Transverse colon (tissue), 4 donors: ENCODE data around the gene NCKAP5. TPM values are rescaled to one million over a fixed set of nuclear protein-coding genes. Genes with fewer than 3 reads are reported as not detected.

Experiments used
- DNase-seq: peaks from one replicate; pipeline ENCODE4 v3.0.0-alpha.2; 2019
- H3K27ac ChIP-seq, 4 donors: fragments of 200-600 bp; sonication (generic); 2 replicates each; pipeline ENCODE4 v1.5.1; 2016 to 2018; ENCODE audit warnings: inconsistent platforms in 4 of 4
- H3K27me3 ChIP-seq: fragments of 200-600 bp; sonication (generic); 2 replicates; pipeline ENCODE4 v1.5.1; 2017; ENCODE audit warnings: inconsistent platforms
- H3K36me3 ChIP-seq, 4 donors: fragments of 200-600 bp; sonication (generic); 2 replicates each; pipeline ENCODE4 v1.5.1; 2017 to 2019; ENCODE audit warnings: inconsistent platforms in 4 of 4
- H3K4me1 ChIP-seq, 4 donors: fragments of 200-600 bp; sonication (generic); 2 replicates each; pipeline ENCODE4 v1.5.1; 2017 to 2020; ENCODE audit warnings: inconsistent platforms in 4 of 4
- H3K4me3 ChIP-seq, 4 donors: fragments of 200-600 bp; sonication (generic); 1 replicate in 1 of 4; 2 replicates in 3 of 4; pipeline versions ENCODE4 v1.5.1 to v1.6.1; 2017 to 2019; ENCODE audit warnings: inconsistent platforms in 4 of 4
- H3K9me3 ChIP-seq, 2 donors: fragments of 200-600 bp; sonication (generic); 2 replicates each; pipeline ENCODE4 v1.5.1; 2017 to 2019; ENCODE audit warnings: inconsistent platforms in 2 of 2
- EP300 ChIP-seq: sonication (generic); formaldehyde crosslinking; IDR thresholded peaks from one replicate; pipeline ENCODE4 v1.6.1; 2017; ENCODE audit warnings: antibody characterized with exemption, low read depth
- POLR2A ChIP-seq: fragments of 450-650 bp; IDR thresholded peaks from one replicate; pipeline ENCODE4 v1.6.1; 2016; ENCODE audit warnings: antibody characterized with exemption, mild to moderate bottlenecking, moderate library complexity
- POLR2AphosphoS5 ChIP-seq, 3 donors: sonication (generic); formaldehyde crosslinking; IDR thresholded peaks; one replicate each; pipeline ENCODE4 v1.6.1; 2016; ENCODE audit warnings: antibody characterized with exemption in 3 of 3
- WGBS, 2 donors: methylation state at CpG; one replicate each; pipeline ENCODE4 v1.1.5; 2018; ENCODE audit warnings: low coverage in 1 of 2; 5-methylcytosine and 5-hydroxymethylcytosine counted together
- in situ Hi-C, 4 donors: fragments of 200-750 bp; cut with MboI; loops; one replicate each; pipeline versions ENCODE4 v1.15.0 to v1.15.1; 2017; ENCODE audit warnings: low sequenced_read_pairs in 3 of 4, low pct_ligation_motif_present in 1 of 4, low pct_unique_long_range_greater_than_20kb in 1 of 4
- intact Hi-C: fragments of 100-400 bp; cut with DNase I; formaldehyde crosslinking; loops from one replicate; pipeline ENCODE4 v1.15.1; 2023; ENCODE audit warnings: low total_unique reads
- total RNA-seq, 4 donors: library from RNA; depleted of rRNA; stranded (reverse); fragments of >200 nt; gene quantifications; one replicate each; pipeline ENCODE4 v1.1.0, GENCODE V29; 2016
- TF ChIP-seq, protein P1 (sequence below), 5 experiments: fragments of 200-600 bp in 3 of 5; fragments of 450-650 bp in 2 of 5; sonication (generic) in 3 of 5; IDR thresholded peaks; 1 replicate in 2 of 5; 2 replicates in 3 of 5; pipeline ENCODE4 v1.5.1; 2016 to 2017; ENCODE audit warnings: antibody characterized with exemption in 5 of 5, inconsistent platforms in 3 of 5, mild to moderate bottlenecking in 2 of 5, moderate library complexity in 1 of 5

Gene NCKAP5
- total RNA-seq, 4 donors from 2014 or later = 1.1 to 10.9 (median 5.0) TPM

DNA sequence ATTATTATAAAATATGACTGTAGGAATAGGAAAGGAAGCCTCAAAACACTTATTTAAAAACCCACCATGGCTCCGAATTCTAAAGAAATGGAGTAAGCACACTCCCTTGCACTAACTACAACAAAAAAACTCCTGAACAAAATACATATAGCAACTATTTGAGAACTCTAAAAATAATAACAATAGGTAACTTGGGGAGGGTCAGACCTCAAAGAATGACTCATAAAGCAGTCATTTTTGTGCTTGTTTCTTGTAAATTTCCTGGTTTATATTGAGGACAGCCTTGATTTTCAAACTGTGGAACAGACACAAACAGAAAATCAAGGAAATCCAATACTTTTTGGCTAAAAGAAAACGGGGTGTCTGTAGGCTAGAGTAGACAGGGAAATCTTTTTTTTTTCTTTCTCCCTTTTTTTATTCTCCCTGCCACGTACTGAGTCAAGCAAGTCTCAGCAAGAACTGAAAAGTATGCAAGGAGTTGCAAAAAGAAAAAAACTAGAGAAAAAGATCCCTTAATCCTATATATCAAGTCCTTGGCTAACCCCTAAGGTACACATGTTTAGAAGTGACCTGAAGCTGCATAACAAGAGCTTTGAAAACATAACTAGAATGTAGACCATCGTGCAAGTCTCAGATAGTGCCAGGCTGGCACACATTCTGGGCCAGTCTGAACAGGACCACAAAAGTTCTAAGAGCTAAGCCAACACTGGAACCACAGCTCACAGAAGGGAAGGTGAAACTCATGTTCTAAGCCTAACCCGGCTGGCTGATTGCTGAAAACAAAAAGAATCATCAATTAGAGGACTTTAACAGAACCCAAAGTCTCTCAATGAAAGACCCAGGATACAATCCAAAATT is 495.2 kb downstream of the NCKAP5 start:
- 72 to 73% methylated on average over 4 to 5 of the region's 5 CpGs for WGBS, 2 donors

DNA sequence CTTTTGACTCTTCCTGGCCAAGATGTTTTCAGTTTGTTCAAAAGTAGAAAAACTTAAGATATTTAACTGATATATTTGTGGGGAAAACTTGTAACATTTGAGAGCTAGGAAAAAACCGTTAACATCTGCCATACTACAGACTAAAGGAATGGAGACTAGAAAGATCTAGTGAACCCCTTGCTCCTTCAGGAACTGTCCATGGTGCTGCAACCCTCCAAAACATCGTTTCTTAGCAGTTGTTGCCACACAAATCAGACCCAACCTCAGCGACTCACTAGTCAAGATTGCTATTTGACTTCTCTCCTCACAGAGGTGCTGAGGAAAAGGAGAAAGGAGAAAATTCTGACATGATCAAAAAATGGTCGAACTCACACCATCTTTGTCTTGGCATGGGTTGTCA is 504.5 kb downstream of the NCKAP5 start:
- in situ Hi-C loops = no loop called here
- DNase-seq = no peak
- intact Hi-C loops = no loop called here
- no peaks in the 10 kb centered on the region for H3K27me3 ChIP-seq
- TF ChIP-seq POLR2A (no peak), POLR2AphosphoS5 (IDR thresholded peaks at IDR 0.05) (no peak), EP300 (no peak)
- TF ChIP-seq, protein P1, sequence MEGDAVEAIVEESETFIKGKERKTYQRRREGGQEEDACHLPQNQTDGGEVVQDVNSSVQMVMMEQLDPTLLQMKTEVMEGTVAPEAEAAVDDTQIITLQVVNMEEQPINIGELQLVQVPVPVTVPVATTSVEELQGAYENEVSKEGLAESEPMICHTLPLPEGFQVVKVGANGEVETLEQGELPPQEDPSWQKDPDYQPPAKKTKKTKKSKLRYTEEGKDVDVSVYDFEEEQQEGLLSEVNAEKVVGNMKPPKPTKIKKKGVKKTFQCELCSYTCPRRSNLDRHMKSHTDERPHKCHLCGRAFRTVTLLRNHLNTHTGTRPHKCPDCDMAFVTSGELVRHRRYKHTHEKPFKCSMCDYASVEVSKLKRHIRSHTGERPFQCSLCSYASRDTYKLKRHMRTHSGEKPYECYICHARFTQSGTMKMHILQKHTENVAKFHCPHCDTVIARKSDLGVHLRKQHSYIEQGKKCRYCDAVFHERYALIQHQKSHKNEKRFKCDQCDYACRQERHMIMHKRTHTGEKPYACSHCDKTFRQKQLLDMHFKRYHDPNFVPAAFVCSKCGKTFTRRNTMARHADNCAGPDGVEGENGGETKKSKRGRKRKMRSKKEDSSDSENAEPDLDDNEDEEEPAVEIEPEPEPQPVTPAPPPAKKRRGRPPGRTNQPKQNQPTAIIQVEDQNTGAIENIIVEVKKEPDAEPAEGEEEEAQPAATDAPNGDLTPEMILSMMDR (IDR thresholded peaks at IDR 0.05) = no peak
- 20% methylated on average over 4 of the region's 4 CpGs for WGBS, 2 donors
- no peaks in the 10 kb centered on the region for H3K4me1 ChIP-seq
- no peak overlapping the region for H3K4me3 ChIP-seq
- H3K36me3 ChIP-seq = no peaks in the 10 kb centered on the region
- H3K27ac ChIP-seq = no peak overlapping the region
- H3K9me3 ChIP-seq = no peaks in the 10 kb centered on the region

More for the DNA sequence above, 495.2 kb downstream of the NCKAP5 start:
- no peak for DNase-seq
- in situ Hi-C loops = no loop called here
- no peak overlapping the region for H3K4me3 ChIP-seq
- no peak overlapping the region for H3K27ac ChIP-seq
- TF ChIP-seq POLR2A (no peak), EP300 (no peak), POLR2AphosphoS5 (IDR thresholded peaks at IDR 0.05) (no peak)
- TF ChIP-seq, protein P1 (IDR thresholded peaks at IDR 0.05) = no peak
- no peaks in the 10 kb centered on the region for H3K36me3 ChIP-seq
- intact Hi-C loops = no loop called here
- H3K27me3 ChIP-seq = no peaks in the 10 kb centered on the region
- peaks cover 0 to 3% (median 0%) of the 10 kb centered on the region in 4 donors for H3K4me1 ChIP-seq
- no peaks in the 10 kb centered on the region for H3K9me3 ChIP-seq

DNA sequence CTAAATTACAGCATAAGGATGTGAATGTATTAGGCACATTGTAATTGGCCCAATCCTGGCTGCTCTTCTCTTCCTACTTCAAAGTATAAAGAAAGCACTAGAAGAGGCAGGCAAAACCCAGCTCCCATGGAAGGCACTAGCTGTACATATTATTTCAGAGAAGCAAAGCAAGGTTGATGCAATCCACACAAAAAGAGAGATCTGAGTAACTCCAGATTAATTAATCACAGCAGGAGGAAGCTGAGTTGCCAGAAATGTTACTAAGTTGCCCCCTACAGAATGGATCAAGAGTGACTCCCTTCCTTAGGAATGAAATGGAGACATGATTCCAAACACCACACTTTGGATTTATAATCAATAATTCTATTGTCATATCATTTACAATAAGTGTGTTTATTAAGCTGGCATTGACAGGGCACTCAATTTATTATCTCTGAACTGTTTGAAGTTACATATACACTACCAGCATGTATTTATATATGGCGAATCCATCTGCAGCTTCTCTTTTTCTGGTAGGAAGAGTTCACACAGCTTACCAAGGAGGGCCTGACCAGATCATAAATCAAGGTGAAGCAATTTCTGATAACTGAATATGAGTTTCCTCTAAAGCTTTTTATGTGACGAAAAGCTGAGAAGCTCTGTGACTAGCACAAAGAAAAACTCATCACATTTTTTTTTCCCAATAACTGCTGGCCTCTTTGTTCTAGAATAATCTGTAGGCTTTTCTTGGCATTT is 505.2 kb downstream of the NCKAP5 start:
- no peak for TF ChIP-seq EP300
- TF ChIP-seq POLR2AphosphoS5 (IDR thresholded peaks at IDR 0.05) = no peak
- TF ChIP-seq, protein P1 (IDR thresholded peaks at IDR 0.05) = no peak
- TF ChIP-seq POLR2A = no peak
- Histone ChIP-seq H3K4me1 (no peaks in the 10 kb centered on the region), H3K9me3 (no peaks in the 10 kb centered on the region), H3K4me3 (no peak overlapping the region), H3K36me3 (no peaks in the 10 kb centered on the region), H3K27ac (no peak overlapping the region), H3K27me3 (no peaks in the 10 kb centered on the region)
- in situ Hi-C loops = no loop called here
- DNase-seq = no peak
- intact Hi-C loops = no loop called here
- 59 to 82% methylated on average over 2 of the region's 2 CpGs for WGBS, 2 donors

DNA sequence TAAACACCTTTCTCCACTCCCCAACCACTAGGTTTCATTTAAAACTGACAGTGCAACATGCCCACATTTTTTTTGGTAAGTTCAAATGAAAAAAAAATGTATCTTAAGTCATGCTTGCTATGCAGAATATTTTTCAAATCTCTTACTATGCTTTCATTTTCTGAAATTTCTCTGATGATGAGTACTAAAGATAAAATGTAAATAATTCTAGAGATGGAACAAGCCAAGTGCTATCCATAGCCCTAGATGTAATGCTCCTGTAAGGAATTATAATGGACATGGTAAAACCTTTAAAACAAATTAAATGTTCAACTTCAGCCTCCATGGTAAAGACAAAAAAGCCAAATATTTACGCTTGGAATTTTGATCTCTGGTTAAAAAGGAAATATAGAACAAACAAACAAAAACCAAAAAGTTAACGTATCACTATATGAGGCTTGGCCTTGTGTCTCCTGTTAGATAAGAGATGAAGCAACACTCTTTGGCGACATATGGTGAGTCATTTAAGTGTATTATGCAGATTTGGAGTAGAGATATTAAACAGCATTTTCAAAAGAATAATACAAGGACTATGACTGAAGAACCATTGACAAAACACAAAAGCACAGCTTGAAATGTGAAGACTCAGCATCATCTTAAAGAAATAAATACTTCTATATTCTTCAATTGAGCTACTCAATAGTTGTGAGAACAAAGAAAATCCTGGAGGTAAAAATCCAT is 506.2 kb downstream of the NCKAP5 start:
- no peaks in the 10 kb centered on the region for H3K9me3 ChIP-seq
- TF ChIP-seq, protein P1 (IDR thresholded peaks at IDR 0.05) = no peak
- TF ChIP-seq EP300 (no peak), POLR2A (no peak)
- intact Hi-C loops = no loop called here
- WGBS, 2 donors = 84 to 91% methylated on average over 3 of the region's 3 CpGs
- in situ Hi-C loops = no loop called here
- H3K4me1 ChIP-seq = no peaks in the 10 kb centered on the region
- no peak for DNase-seq
- no peaks in the 10 kb centered on the region for H3K27me3 ChIP-seq
- H3K4me3 ChIP-seq = no peak overlapping the region
- H3K27ac ChIP-seq = no peak overlapping the region
- H3K36me3 ChIP-seq = no peaks in the 10 kb centered on the region
